ENCODE results near the gene EEF2K. TPM values are rescaled to one million over a fixed set of nuclear protein-coding genes. Genes with fewer than 3 reads are reported as not detected.

Gene EEF2K
- total and polyA plus RNA-seq, 2 experiments from 2014 or later = 16.1 to 26.1 TPM

- H3K4me3 ChIP-seq = no peak overlapping the region
- H3K4me1 ChIP-seq (ENCODE audit: low read depth) = no peaks in the 10 kb centered on the region
- H3K27ac ChIP-seq = no peak overlapping the region
- no peak for DNase-seq (ENCODE audit: low read depth in 1 of 2, low spot score in 1 of 2)
- no peaks in the 10 kb centered on the region for H3K27me3 ChIP-seq
- no peak for TF ChIP-seq CTCF (IDR thresholded peaks at IDR 0.05; ENCODE audit: low read depth, low read length)
- peaks cover 33% of the 10 kb centered on the region for H3K36me3 ChIP-seq
- H3K9me3 ChIP-seq (ENCODE audit: low read depth) = no peaks in the 10 kb centered on the region
Measured at GRCh38 chr16:22255335-22255734, 49.3 kb downstream of the EEF2K start.

GRCh38 chr16:22257440-22257839 is 51.4 kb downstream of the EEF2K start:
- peaks cover 32% of the 10 kb centered on the region for H3K36me3 ChIP-seq
- no peaks in the 10 kb centered on the region for H3K9me3 ChIP-seq (ENCODE audit: low read depth)
- no peaks in the 10 kb centered on the region for H3K4me1 ChIP-seq (ENCODE audit: low read depth)
- no peaks in the 10 kb centered on the region for H3K27me3 ChIP-seq
- H3K4me3 ChIP-seq = no peak overlapping the region
- no peak overlapping the region for H3K27ac ChIP-seq
- no peak for DNase-seq (ENCODE audit: low read depth in 1 of 2, low spot score in 1 of 2)
- TF ChIP-seq CTCF (IDR thresholded peaks at IDR 0.05; ENCODE audit: low read depth, low read length) = no peak

GRCh38 chr16:22260490-22260889 is 54.4 kb downstream of the EEF2K start:
- no peak for TF ChIP-seq CTCF (IDR thresholded peaks at IDR 0.05; ENCODE audit: low read depth, low read length)
- Histone ChIP-seq H3K27ac (no peak overlapping the region), H3K9me3 (ENCODE audit: low read depth) (no peaks in the 10 kb centered on the region), H3K36me3 (peaks cover 29% of the 10 kb centered on the region), H3K4me1 (ENCODE audit: low read depth) (no peaks in the 10 kb centered on the region), H3K27me3 (no peaks in the 10 kb centered on the region), H3K4me3 (no peak overlapping the region)
- no peak for DNase-seq (ENCODE audit: low read depth in 1 of 2, low spot score in 1 of 2)

GRCh38 chr16:22262460-22262859 is 56.4 kb downstream of the EEF2K start:
- Histone ChIP-seq H3K4me1 (ENCODE audit: low read depth) (no peaks in the 10 kb centered on the region), H3K27ac (no peak overlapping the region), H3K36me3 (peaks cover 20% of the 10 kb centered on the region), H3K9me3 (ENCODE audit: low read depth) (no peaks in the 10 kb centered on the region), H3K4me3 (no peak overlapping the region), H3K27me3 (no peaks in the 10 kb centered on the region)
- TF ChIP-seq CTCF (IDR thresholded peaks at IDR 0.05; ENCODE audit: low read depth, low read length) = no peak
- DNase-seq (ENCODE audit: low read depth in 1 of 2, low spot score in 1 of 2) = no peak

- TF ChIP-seq CTCF (IDR thresholded peaks at IDR 0.05; ENCODE audit: low read depth, low read length) = no peak
- Histone ChIP-seq H3K9me3 (ENCODE audit: low read depth) (no peaks in the 10 kb centered on the region), H3K36me3 (peaks cover 14% of the 10 kb centered on the region), H3K27ac (no peak overlapping the region), H3K27me3 (no peaks in the 10 kb centered on the region), H3K4me1 (ENCODE audit: low read depth) (no peaks in the 10 kb centered on the region), H3K4me3 (no peak overlapping the region)
- no peak for DNase-seq (ENCODE audit: low read depth in 1 of 2, low spot score in 1 of 2)
Measured at GRCh38 chr16:22264786-22265185, 58.7 kb downstream of the EEF2K start.

GRCh38 chr16:22265351-22265750 is 59.3 kb downstream of the EEF2K start:
- no peak for TF ChIP-seq CTCF (IDR thresholded peaks at IDR 0.05; ENCODE audit: low read depth, low read length)
- no peak for DNase-seq (ENCODE audit: low read depth in 1 of 2, low spot score in 1 of 2)
- Histone ChIP-seq H3K4me3 (no peak overlapping the region), H3K27me3 (no peaks in the 10 kb centered on the region), H3K4me1 (ENCODE audit: low read depth) (no peaks in the 10 kb centered on the region), H3K9me3 (ENCODE audit: low read depth) (no peaks in the 10 kb centered on the region), H3K36me3 (peaks cover 8% of the 10 kb centered on the region), H3K27ac (no peak overlapping the region)

All from cardiac muscle cell (in vitro differentiated cells and primary cell).